Kidney epithelial cell (primary cell): Measurements from ENCODE around the gene OPA1. TPM values are rescaled to one million over a fixed set of nuclear protein-coding genes. Genes with fewer than 3 reads are reported as not detected.

Source experiments
- DNase-seq: peaks from one replicate; pipeline ENCODE4 v3.0.0-alpha.2; 2010; ENCODE audit warnings: low read depth
- H3K27me3 ChIP-seq: 2 replicates; pipeline ENCODE4 v1.6.0; 2011; ENCODE audit warnings: low read length; ENCODE audit not compliant: control insufficient read depth, insufficient read depth
- H3K36me3 ChIP-seq: 2 replicates; pipeline ENCODE4 v1.5.1; 2011; ENCODE audit warnings: low read length; ENCODE audit not compliant: control insufficient read depth, insufficient read depth
- H3K4me3 ChIP-seq: 2 replicates; pipeline ENCODE4 v1.5.1; 2011; ENCODE audit warnings: low read depth, mild to moderate bottlenecking, control low read depth, low read length
- total RNA-seq: library from RNA; depleted of rRNA; stranded (reverse); fragments of >200 nt; gene quantifications from 2 replicates; pipeline ENCODE4 v1.2.3, GENCODE V29; 2015
- TF ChIP-seq, protein P1 (sequence below): IDR thresholded peaks from 2 replicates; pipeline ENCODE4 v1.5.1; 2011; ENCODE audit warnings: mild to moderate bottlenecking, moderate library complexity, low read length, control low read depth, inconsistent platforms; ENCODE audit not compliant: insufficient read depth, poor library complexity, severe bottlenecking

The OPA1 gene
- total RNA-seq, 1 donor from 2014 or later, result 60.6 TPM

DNA sequence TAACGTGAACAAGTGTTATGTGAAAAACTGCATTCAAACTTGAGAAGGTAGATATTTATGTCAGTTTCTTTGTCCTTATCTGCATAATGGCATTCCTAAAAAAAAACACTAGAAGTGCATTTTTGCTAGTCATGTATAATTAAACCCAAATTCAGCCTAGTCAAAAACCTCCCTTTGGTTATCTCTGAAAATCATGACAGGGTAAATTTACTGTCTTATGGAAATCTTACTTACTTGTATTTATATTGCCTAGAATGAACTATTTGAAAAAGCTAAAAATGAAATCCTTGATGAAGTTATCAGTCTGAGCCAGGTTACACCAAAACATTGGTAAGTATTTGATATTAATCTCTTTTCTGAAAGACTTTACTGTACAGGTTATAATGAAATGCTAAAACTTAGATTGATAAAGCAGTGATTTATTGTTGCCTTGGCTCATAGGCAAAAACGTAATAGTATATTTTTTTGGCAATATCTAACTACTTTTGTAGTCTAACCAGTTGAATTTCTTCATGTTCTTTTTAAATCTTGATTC lies 55.6 kb downstream of the OPA1 start:
- Histone ChIP-seq H3K27me3 (no peaks in the 10 kb centered on the region), H3K4me3 (no peak overlapping the region), H3K36me3 (no peaks in the 10 kb centered on the region)
- TF ChIP-seq, protein P1, sequence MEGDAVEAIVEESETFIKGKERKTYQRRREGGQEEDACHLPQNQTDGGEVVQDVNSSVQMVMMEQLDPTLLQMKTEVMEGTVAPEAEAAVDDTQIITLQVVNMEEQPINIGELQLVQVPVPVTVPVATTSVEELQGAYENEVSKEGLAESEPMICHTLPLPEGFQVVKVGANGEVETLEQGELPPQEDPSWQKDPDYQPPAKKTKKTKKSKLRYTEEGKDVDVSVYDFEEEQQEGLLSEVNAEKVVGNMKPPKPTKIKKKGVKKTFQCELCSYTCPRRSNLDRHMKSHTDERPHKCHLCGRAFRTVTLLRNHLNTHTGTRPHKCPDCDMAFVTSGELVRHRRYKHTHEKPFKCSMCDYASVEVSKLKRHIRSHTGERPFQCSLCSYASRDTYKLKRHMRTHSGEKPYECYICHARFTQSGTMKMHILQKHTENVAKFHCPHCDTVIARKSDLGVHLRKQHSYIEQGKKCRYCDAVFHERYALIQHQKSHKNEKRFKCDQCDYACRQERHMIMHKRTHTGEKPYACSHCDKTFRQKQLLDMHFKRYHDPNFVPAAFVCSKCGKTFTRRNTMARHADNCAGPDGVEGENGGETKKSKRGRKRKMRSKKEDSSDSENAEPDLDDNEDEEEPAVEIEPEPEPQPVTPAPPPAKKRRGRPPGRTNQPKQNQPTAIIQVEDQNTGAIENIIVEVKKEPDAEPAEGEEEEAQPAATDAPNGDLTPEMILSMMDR, result no peak
- no peak for DNase-seq

DNA sequence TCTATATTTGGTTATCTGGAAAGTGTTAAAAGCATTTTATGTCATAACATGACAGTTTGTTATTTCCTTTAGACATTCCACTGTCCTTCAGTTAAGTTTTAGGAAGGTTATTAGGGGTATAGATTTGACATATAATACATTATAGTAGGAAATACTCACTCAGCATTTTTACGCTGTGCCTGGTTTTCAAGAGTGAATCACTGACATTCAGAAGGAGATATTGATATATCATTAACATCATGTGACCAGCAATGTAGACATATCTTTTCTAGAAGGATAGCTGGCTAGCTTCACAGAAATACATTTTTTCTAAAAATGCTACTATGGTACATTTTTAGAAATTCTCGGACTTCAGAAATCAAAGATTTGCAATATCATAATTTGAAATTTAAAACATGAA lies 57.6 kb downstream of the OPA1 start:
- no peak overlapping the region for H3K4me3 ChIP-seq
- TF ChIP-seq, protein P1, result no peak
- H3K27me3 ChIP-seq, result no peaks in the 10 kb centered on the region
- no peaks in the 10 kb centered on the region for H3K36me3 ChIP-seq
- DNase-seq, result no peak

DNA sequence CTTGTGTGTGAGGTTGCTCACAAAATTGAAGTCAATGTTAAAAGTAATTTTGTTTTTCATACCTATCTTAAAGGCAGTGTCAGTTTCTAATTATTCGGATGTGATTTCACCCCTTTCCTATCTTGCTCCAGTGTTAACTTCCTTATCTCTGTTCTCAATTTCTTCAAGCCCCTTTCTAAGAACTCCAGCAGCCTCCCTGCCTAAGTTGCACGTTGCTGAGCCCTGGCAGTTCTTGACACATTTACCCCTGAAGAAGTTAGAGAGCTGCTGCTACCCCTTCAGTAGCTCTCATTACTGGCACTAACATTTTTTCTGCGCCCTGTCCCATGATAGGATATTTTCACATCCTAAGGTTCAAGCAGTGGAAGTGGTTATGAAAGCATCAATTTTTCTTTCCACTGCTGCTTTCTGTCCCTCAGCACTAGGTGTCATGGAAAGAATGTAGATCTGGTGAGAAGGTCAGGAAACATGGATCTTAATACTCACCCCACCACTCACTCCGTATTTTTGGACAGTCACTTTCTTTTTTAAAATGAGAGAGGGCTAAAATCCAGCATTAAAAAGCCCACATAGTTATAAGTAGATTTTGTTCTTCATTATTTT lies 62.9 kb downstream of the OPA1 start:
- Histone ChIP-seq H3K36me3 (no peaks in the 10 kb centered on the region), H3K4me3 (no peak overlapping the region), H3K27me3 (no peaks in the 10 kb centered on the region)
- no peak for DNase-seq
- TF ChIP-seq, protein P1, result no peak

DNA sequence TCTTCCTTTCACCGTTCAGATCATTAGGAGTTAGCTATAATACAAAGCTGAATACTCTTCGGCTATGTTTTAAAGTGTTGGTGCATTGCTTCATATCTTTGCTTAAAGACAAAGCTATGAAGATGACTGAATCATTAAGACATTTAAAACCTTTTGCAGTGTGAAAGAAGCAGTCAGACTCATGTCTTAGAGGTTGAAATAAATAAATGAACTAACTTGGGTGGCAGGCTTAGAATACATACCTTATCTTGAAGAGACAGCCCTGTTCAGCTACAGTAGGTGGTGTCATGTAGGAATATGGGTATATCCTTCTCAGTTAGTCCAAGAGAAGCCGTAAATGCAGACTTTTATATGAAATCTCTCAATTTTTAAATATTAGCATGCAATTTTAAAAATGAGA lies 63.4 kb downstream of the OPA1 start:
- TF ChIP-seq, protein P1, result no peak
- DNase-seq, result no peak
- Histone ChIP-seq H3K36me3 (no peaks in the 10 kb centered on the region), H3K4me3 (no peak overlapping the region), H3K27me3 (no peaks in the 10 kb centered on the region)

DNA sequence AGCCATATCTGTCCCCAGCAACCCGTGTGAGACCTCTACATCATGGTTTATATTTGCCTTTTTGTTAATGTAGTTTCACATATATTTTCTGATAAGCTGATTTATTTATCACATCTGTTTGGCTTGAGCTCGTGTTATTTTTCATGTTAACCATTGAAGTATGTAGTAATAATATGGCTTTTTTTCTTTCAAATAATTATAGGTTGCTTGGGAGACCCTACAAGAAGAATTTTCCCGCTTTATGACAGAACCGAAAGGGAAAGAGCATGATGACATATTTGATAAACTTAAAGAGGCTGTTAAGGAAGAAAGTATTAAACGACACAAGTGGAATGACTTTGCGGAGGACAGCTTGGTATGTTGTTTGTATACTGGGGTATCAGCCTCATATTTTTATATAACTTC lies 63.9 kb downstream of the OPA1 start:
- TF ChIP-seq, protein P1, result no peak
- no peaks in the 10 kb centered on the region for H3K27me3 ChIP-seq
- DNase-seq, result no peak
- no peak overlapping the region for H3K4me3 ChIP-seq
- H3K36me3 ChIP-seq, result no peaks in the 10 kb centered on the region

DNA sequence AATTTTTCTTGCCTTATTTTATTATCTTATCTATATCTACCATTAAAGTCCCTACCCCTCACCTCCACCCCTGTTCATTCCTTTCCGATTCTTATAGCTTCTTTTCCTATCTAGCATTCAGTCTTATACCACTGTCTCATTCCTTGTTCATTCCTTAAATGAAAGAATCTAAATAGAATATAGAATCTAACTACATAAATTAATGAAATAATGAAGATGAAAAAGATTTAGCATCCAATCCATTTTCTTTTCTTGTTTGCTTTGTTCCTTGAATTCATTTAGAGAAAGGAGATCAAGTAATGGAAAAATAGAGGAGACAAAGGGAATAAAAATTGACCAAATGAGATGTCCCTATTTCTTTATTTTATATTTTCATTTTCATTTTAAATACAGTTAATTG lies 67.2 kb downstream of the OPA1 start:
- no peak overlapping the region for H3K4me3 ChIP-seq
- H3K27me3 ChIP-seq, result no peaks in the 10 kb centered on the region
- no peak for DNase-seq
- H3K36me3 ChIP-seq, result no peaks in the 10 kb centered on the region
- TF ChIP-seq, protein P1, result no peak
